ENCODE measurements around the gene CEMIP2.

GRCh38 chr9:71801826-71802225 is 33.5 kb upstream of the CEMIP2 start:
- TF ChIP-seq RAD21 (IDR thresholded peaks at IDR 0.05) = no peak
- TF ChIP-seq CTCF (IDR thresholded peaks at IDR 0.05; ENCODE audit: low read depth, low read length, missing input control) = no peak
- TF ChIP-seq GABPA (IDR thresholded peaks at IDR 0.05 in 1 of 2, conservative IDR thresholded peaks at IDR 0.05 in 1 of 2) = no peak
- no peak for TF ChIP-seq RXRA (IDR thresholded peaks at IDR 0.05)
- no peak for TF ChIP-seq REST (IDR thresholded peaks at IDR 0.05)
- no peak for TF ChIP-seq YY1 (IDR thresholded peaks at IDR 0.05)
- TF ChIP-seq ATF3 (IDR thresholded peaks at IDR 0.05) = no peak
- TF ChIP-seq ZBTB33 (IDR thresholded peaks at IDR 0.05) = no peak
- TF ChIP-seq NR2F2 (IDR thresholded peaks at IDR 0.05) = no peak

All from liver (tissue), 3 donors.